Heart left ventricle (tissue), 16 donors: ENCODE results near the gene ADRA1B. TPM values are rescaled to one million over a fixed set of nuclear protein-coding genes. Genes with fewer than 3 reads are reported as not detected.

Experiments
- ATAC-seq, 4 donors: fragments of 200-7000 bp; cut with Tn5 transposase; one replicate each; pipeline ENCODE4 v1.9.1; 2020 to 2022; ENCODE audit warnings: moderate library complexity in 4 of 4, mild to moderate bottlenecking in 3 of 4, moderate number of reproducible peaks in 1 of 4
- DNase-seq, 5 donors: peaks; one replicate each; pipeline ENCODE4 v3.0.0-alpha.2; 2020
- H3K27ac ChIP-seq, 12 donors: fragments of 200-600 bp; sonication (generic) in 4 of 12; one replicate each; pipeline versions ENCODE4 v1.5.0 to v1.8.0; 2016 to 2022; ENCODE audit warnings: mild to moderate bottlenecking in 2 of 12
- H3K27me3 ChIP-seq, 9 donors: fragments of 200-600 bp; sonication (generic) in 2 of 9; one replicate each; pipeline versions ENCODE4 v1.5.1 to v1.8.0; 2016 to 2022; ENCODE audit warnings: mild to moderate bottlenecking in 3 of 9
- H3K36me3 ChIP-seq, 9 donors: fragments of 200-600 bp; sonication (generic) in 2 of 9; one replicate each; pipeline versions ENCODE4 v1.5.0 to v1.8.0; 2018 to 2022; ENCODE audit warnings: mild to moderate bottlenecking in 2 of 9
- H3K4me1 ChIP-seq, 12 donors: fragments of 200-600 bp; sonication (generic) in 4 of 12; one replicate each; pipeline versions ENCODE4 v1.5.0 to v1.8.0; 2016 to 2022; ENCODE audit warnings: mild to moderate bottlenecking in 3 of 12
- H3K4me3 ChIP-seq, 12 donors: fragments of 200-600 bp; sonication (generic) in 4 of 12; one replicate each; pipeline versions ENCODE4 v1.5.0 to v1.8.0; 2017 to 2022; ENCODE audit warnings: mild to moderate bottlenecking in 9 of 12, moderate library complexity in 4 of 12
- H3K9me3 ChIP-seq, 12 donors: fragments of 200-600 bp; sonication (generic) in 4 of 12; one replicate each; pipeline versions ENCODE4 v1.5.0 to v1.8.0; 2016 to 2022; ENCODE audit warnings: mild to moderate bottlenecking in 1 of 12
- CTCF ChIP-seq, 12 donors: fragments of 200-600 bp; sonication (generic) in 4 of 12; IDR thresholded peaks; one replicate each; pipeline versions ENCODE4 v1.5.0 to v1.8.0; 2018 to 2022; ENCODE audit warnings: antibody characterized with exemption in 12 of 12, mild to moderate bottlenecking in 5 of 12
- POLR2A ChIP-seq, 2 donors: fragments of 450-650 bp; IDR thresholded peaks; one replicate each; pipeline ENCODE4 v1.6.1; 2017; ENCODE audit warnings: antibody characterized with exemption in 2 of 2, mild to moderate bottlenecking in 2 of 2, moderate library complexity in 2 of 2
- WGBS, 4 donors: extraction: QIAGEN DNeasy Blood & Tissue Kit in 2 of 4; methylation state at CpG; one replicate each; pipeline versions ENCODE4 v1.1.5 to v1.1.7; 2013 to 2018; 5-methylcytosine and 5-hydroxymethylcytosine counted together
- intact Hi-C, 10 donors: fragments of 100-400 bp; cut with DNase I; formaldehyde crosslinking; loops; one replicate each; pipeline versions ENCODE4 v1.11.1 to v1.14.2; 2022
- polyA plus RNA-seq, 2 donors: library from polyadenylated mRNA; stranded (reverse); fragments of 200-250 nt; gene quantifications; one replicate each; pipeline ENCODE4 v1.2.3, GENCODE V29; 2013
- total RNA-seq, 9 donors: library from RNA; depleted of rRNA in 2 of 9; stranded (reverse); fragments of >200 nt in 2 of 9; fragmentation: NEBNext Ultra II Directional in 3 of 9; extraction: Animal tissue kit (Norgen Biotek cat#: 25700) in 3 of 9; gene quantifications; one replicate each; pipeline versions ENCODE4 v1.1.0 to v1.2.4, GENCODE V29; 2016 to 2023
- donor health status: ischemic (EF 13 %, LVEDD 7.1; RV severe dilation, severe dysfunction).
- donor health status: healthy with polysubstance abuse.
- donor health status: DM: no; HTN: yes; CAD: no.
- donor health status: DM: no; HTN: no; CAD: no.
- donor health status: ischemic (EF 25% LVEDD 6.9; RV normal size, moderate dysfunction).
- donor health status: ischemic (EF 25% LVEDD 5.7; RV mildly dilated, moderate dysfunction).
- donor health status: healthy.
- donor health status: DM: yes; HTN: yes; CAD: no.
- donor health status: ischemic (EF 35%, LVEDD 5.7; RV mildly dilated, moderate dysfunction).
- donor health status: nonischemic (EF 11% LVEDD 7.7; RV severe dilation, severe dysfunction).
- donor health status: DM: yes; HTN: yes; CAD: no.
- donor health status: PGD.
- donor health status: ischemic (EF 29% LVEDD 5.4; RV normal size, mild dysfunction).
- donor health status: nonischemic (EF 23%, LVEDD 6.1; RV moderate dilation, normal function).

ADRA1B gene
- total and polyA plus RNA-seq, 11 donors: 0.65 to 5.4 (median 2.3) TPM

- no peaks in the 10 kb centered on the region for H3K4me1 ChIP-seq
- no peaks in the 10 kb centered on the region for H3K36me3 ChIP-seq
- no peak overlapping the region for H3K4me3 ChIP-seq
- intact Hi-C loops: loop anchor here in 1 of 10 donors (10.0 kb wide), 1 partner anchor 117 kb away; no protein-coding TSS in a partner anchor
- no peak for ATAC-seq
- no peak for DNase-seq
- no peak overlapping the region for H3K27ac ChIP-seq
- H3K9me3 ChIP-seq: no peaks in the 10 kb centered on the region
- no peaks in the 10 kb centered on the region for H3K27me3 ChIP-seq
- TF ChIP-seq POLR2A (IDR thresholded peaks at IDR 0.05): no peak
- no peak for TF ChIP-seq CTCF (IDR thresholded peaks at IDR 0.05)
These were observed 14.5 kb upstream of the ADRA1B start for GRCh38 chr5:159901772-159902171.

GRCh38 chr5:159902444-159903121 lies 13.7 kb upstream of the ADRA1B start:
- Histone ChIP-seq H3K4me3 (no peak overlapping the region), H3K4me1 (no peaks in the 10 kb centered on the region), H3K9me3 (no peaks in the 10 kb centered on the region), H3K36me3 (no peaks in the 10 kb centered on the region), H3K27me3 (no peaks in the 10 kb centered on the region), H3K27ac (no peak overlapping the region)
- intact Hi-C loops: loop anchor here in 1 of 10 donors (10.0 kb wide), 1 partner anchor 118 kb away; no protein-coding TSS in a partner anchor
- TF ChIP-seq POLR2A (IDR thresholded peaks at IDR 0.05) (no peak), CTCF (IDR thresholded peaks at IDR 0.05) (no peak)
- DNase-seq (no peak), ATAC-seq (no peak)
- 60 to 69% (median 65%) methylated on average over 7 to 8 of the region's 8 CpGs for WGBS, 4 donors

- 89 to 100% (median 97%) methylated on average over 1 of the region's 1 CpG for WGBS, 4 donors
These were observed 13.2 kb upstream of the ADRA1B start for GRCh38 chr5:159903131-159903530.

More at GRCh38 chr5:159903131-159903530, 13.2 kb upstream of the ADRA1B start:
- H3K36me3 ChIP-seq: no peaks in the 10 kb centered on the region
- H3K4me1 ChIP-seq: no peaks in the 10 kb centered on the region
- no peak overlapping the region for H3K4me3 ChIP-seq
- H3K27ac ChIP-seq: no peak overlapping the region
- ATAC-seq: no peak
- H3K9me3 ChIP-seq: no peaks in the 10 kb centered on the region
- no peak for TF ChIP-seq POLR2A (IDR thresholded peaks at IDR 0.05)
- TF ChIP-seq CTCF (IDR thresholded peaks at IDR 0.05): no peak
- H3K27me3 ChIP-seq: no peaks in the 10 kb centered on the region
- no peak for DNase-seq
- intact Hi-C loops: loop anchor here in 1 of 10 donors (10.0 kb wide), 1 partner anchor 118 kb away; no protein-coding TSS in a partner anchor
